ENCODE measurements around the gene ANK3.

The ANK3 gene

GRCh38 chr10:60155943-60156683, 233.6 kb downstream of the ANK3 start:
- Mint-ChIP-seq H3K36me3 (peaks cover 12% of the 10 kb centered on the region), H3K9me3 (peaks cover under 1% of the 10 kb centered on the region), H3K4me3 (no peak overlapping the region), H3K27me3 (no peaks in the 10 kb centered on the region), H3K27ac (no peak overlapping the region), H3K4me1 (no peaks in the 10 kb centered on the region)
- CTCF ChIA-PET, result no interaction called here
- DNase-seq, result no peak

GRCh38 chr10:60155099-60155877, 234.4 kb downstream of the ANK3 start:
- Mint-ChIP-seq H3K27me3 (no peaks in the 10 kb centered on the region), H3K9me3 (peaks cover 1% of the 10 kb centered on the region), H3K4me3 (no peak overlapping the region), H3K36me3 (peaks cover 14% of the 10 kb centered on the region), H3K4me1 (no peaks in the 10 kb centered on the region), H3K27ac (no peak overlapping the region)
- no peak for DNase-seq
- CTCF ChIA-PET, result no interaction called here

- H3K27ac Mint-ChIP-seq, result no peak overlapping the region
- CTCF ChIA-PET, result no interaction called here
- H3K4me3 Mint-ChIP-seq, result no peak overlapping the region
- peaks cover 21% of the 10 kb centered on the region for H3K36me3 Mint-ChIP-seq
- no peaks in the 10 kb centered on the region for H3K4me1 Mint-ChIP-seq
- no peaks in the 10 kb centered on the region for H3K27me3 Mint-ChIP-seq
- DNase-seq, result no peak
- H3K9me3 Mint-ChIP-seq, result peaks cover 1% of the 10 kb centered on the region
These were observed 240.7 kb downstream of the ANK3 start for GRCh38 chr10:60149003-60149402.

GRCh38 chr10:60148266-60148840, 241.3 kb downstream of the ANK3 start:
- Mint-ChIP-seq H3K4me1 (no peaks in the 10 kb centered on the region), H3K27ac (no peak overlapping the region), H3K36me3 (peaks cover 21% of the 10 kb centered on the region), H3K27me3 (no peaks in the 10 kb centered on the region), H3K4me3 (no peak overlapping the region), H3K9me3 (peaks cover 1% of the 10 kb centered on the region)
- DNase-seq, result no peak
- CTCF ChIA-PET, result no interaction called here

- CTCF ChIA-PET, result no interaction called here
- H3K4me1 Mint-ChIP-seq, result no peaks in the 10 kb centered on the region
- H3K9me3 Mint-ChIP-seq, result peaks cover 1% of the 10 kb centered on the region
- H3K4me3 Mint-ChIP-seq, result no peak overlapping the region
- peaks cover 17% of the 10 kb centered on the region for H3K36me3 Mint-ChIP-seq
- no peak overlapping the region for H3K27ac Mint-ChIP-seq
- no peak for DNase-seq
- H3K27me3 Mint-ChIP-seq, result no peaks in the 10 kb centered on the region
These were observed 242.0 kb downstream of the ANK3 start for GRCh38 chr10:60147576-60148265.

- no peak for DNase-seq
- Mint-ChIP-seq H3K9me3 (peaks cover 1% of the 10 kb centered on the region), H3K4me3 (no peak overlapping the region), H3K27me3 (no peaks in the 10 kb centered on the region), H3K27ac (no peak overlapping the region), H3K4me1 (no peaks in the 10 kb centered on the region), H3K36me3 (peaks cover 17% of the 10 kb centered on the region)
- CTCF ChIA-PET, result no interaction called here
These were observed 242.7 kb downstream of the ANK3 start for GRCh38 chr10:60147025-60147424.

GRCh38 chr10:60144099-60144498, 245.6 kb downstream of the ANK3 start:
- Mint-ChIP-seq H3K4me1 (no peaks in the 10 kb centered on the region), H3K4me3 (no peak overlapping the region), H3K36me3 (peaks cover 3% of the 10 kb centered on the region), H3K27me3 (no peaks in the 10 kb centered on the region), H3K27ac (no peak overlapping the region), H3K9me3 (no peaks in the 10 kb centered on the region)
- CTCF ChIA-PET, result interaction anchor here (0.6 kb wide), 1 partner anchor 1192 kb away, joined by 3 read pairs; no protein-coding TSS in a partner anchor
- DNase-seq, result no peak

GRCh38 chr10:60142736-60143135, 246.9 kb downstream of the ANK3 start:
- no peak overlapping the region for H3K27ac Mint-ChIP-seq
- CTCF ChIA-PET, result no interaction called here
- no peak overlapping the region for H3K4me3 Mint-ChIP-seq
- H3K4me1 Mint-ChIP-seq, result no peaks in the 10 kb centered on the region
- H3K36me3 Mint-ChIP-seq, result peaks cover 3% of the 10 kb centered on the region
- no peaks in the 10 kb centered on the region for H3K27me3 Mint-ChIP-seq
- DNase-seq, result no peak
- H3K9me3 Mint-ChIP-seq, result no peaks in the 10 kb centered on the region

- no peak overlapping the region for H3K27ac Mint-ChIP-seq
- no peaks in the 10 kb centered on the region for H3K9me3 Mint-ChIP-seq
- DNase-seq, result no peak
- no peak overlapping the region for H3K4me3 Mint-ChIP-seq
- H3K27me3 Mint-ChIP-seq, result no peaks in the 10 kb centered on the region
- CTCF ChIA-PET, result no interaction called here
- peaks cover 3% of the 10 kb centered on the region for H3K36me3 Mint-ChIP-seq
- no peaks in the 10 kb centered on the region for H3K4me1 Mint-ChIP-seq
These were observed 247.6 kb downstream of the ANK3 start for GRCh38 chr10:60141896-60142559.

GRCh38 chr10:60140651-60141632, 248.7 kb downstream of the ANK3 start:
- DNase-seq, result no peak
- H3K36me3 Mint-ChIP-seq, result peaks cover 3% of the 10 kb centered on the region
- H3K9me3 Mint-ChIP-seq, result no peaks in the 10 kb centered on the region
- H3K4me3 Mint-ChIP-seq, result no peak overlapping the region
- no peaks in the 10 kb centered on the region for H3K4me1 Mint-ChIP-seq
- no peaks in the 10 kb centered on the region for H3K27me3 Mint-ChIP-seq
- CTCF ChIA-PET, result no interaction called here
- no peak overlapping the region for H3K27ac Mint-ChIP-seq

- H3K4me3 Mint-ChIP-seq, result no peak overlapping the region
- H3K9me3 Mint-ChIP-seq, result no peaks in the 10 kb centered on the region
- CTCF ChIA-PET, result no interaction called here
- no peak overlapping the region for H3K27ac Mint-ChIP-seq
- DNase-seq, result no peak
- peaks cover 3% of the 10 kb centered on the region for H3K4me1 Mint-ChIP-seq
- peaks cover 3% of the 10 kb centered on the region for H3K36me3 Mint-ChIP-seq
- H3K27me3 Mint-ChIP-seq, result no peaks in the 10 kb centered on the region
These were observed 249.7 kb downstream of the ANK3 start for GRCh38 chr10:60139798-60140566.

- no peaks in the 10 kb centered on the region for H3K9me3 Mint-ChIP-seq
- peaks cover 6% of the 10 kb centered on the region for H3K4me1 Mint-ChIP-seq
- no peak for DNase-seq
- CTCF ChIA-PET, result no interaction called here
- no peak overlapping the region for H3K27ac Mint-ChIP-seq
- H3K36me3 Mint-ChIP-seq, result peaks cover 2% of the 10 kb centered on the region
- no peaks in the 10 kb centered on the region for H3K27me3 Mint-ChIP-seq
- H3K4me3 Mint-ChIP-seq, result no peak overlapping the region
These were observed 250.4 kb downstream of the ANK3 start for GRCh38 chr10:60139290-60139689.

- peaks cover 6% of the 10 kb centered on the region for H3K36me3 Mint-ChIP-seq
These were observed 250.8 kb downstream of the ANK3 start for GRCh38 chr10:60138842-60139241.

More at GRCh38 chr10:60138842-60139241, 250.8 kb downstream of the ANK3 start:
- CTCF ChIA-PET, result no interaction called here
- peaks cover 6% of the 10 kb centered on the region for H3K4me1 Mint-ChIP-seq
- no peak overlapping the region for H3K4me3 Mint-ChIP-seq
- DNase-seq, result no peak
- H3K9me3 Mint-ChIP-seq, result no peaks in the 10 kb centered on the region
- no peaks in the 10 kb centered on the region for H3K27me3 Mint-ChIP-seq
- no peak overlapping the region for H3K27ac Mint-ChIP-seq

All from activated naive CD4-positive, alpha-beta T cell treated with anti-CD3 and anti-CD28 coated beads, Interleukin-2, amount 10 ng/mL, durations not matched to agents 7 days and 5 days (primary cell).